GM23338 (cell line): ENCODE measurements around the gene LDAF1. TPM values are rescaled to one million over a fixed set of nuclear protein-coding genes. Genes with fewer than 3 reads are reported as not detected.

ENCODE experiments used
- ATAC-seq: fragments of 200-7000 bp; cut with Tn5 transposase; 3 replicates; pipeline ENCODE4 v1.9.1; 2020
- DNase-seq: peaks from one replicate; pipeline ENCODE4 v3.0.0-alpha.2; 2015; ENCODE audit warnings: low spot score
- H2AFZ ChIP-seq: fragments of 200-600 bp; sonication (generic); 2 replicates; pipeline ENCODE4 v1.8.0; 2016; ENCODE audit warnings: antibody characterized with exemption, mild to moderate bottlenecking, moderate library complexity
- H3F3A ChIP-seq: fragments of 200-600 bp; sonication (generic); replicated peaks from 2 replicates; pipeline ENCODE4 v1.8.0; 2017; ENCODE audit warnings: antibody characterized with exemption, mixed run types, low read depth
- H3K27ac ChIP-seq: fragments of 200-600 bp; sonication (generic); 2 replicates; pipeline ENCODE4 v1.6.1; 2016; ENCODE audit warnings: low read depth
- H3K27me3 ChIP-seq: fragments of 200-600 bp; sonication (generic); 2 replicates; pipeline ENCODE4 v1.8.0; 2016; ENCODE audit warnings: mild to moderate bottlenecking, mixed run types, moderate library complexity; ENCODE audit not compliant: insufficient read depth
- H3K36me3 ChIP-seq: fragments of 200-600 bp; sonication (generic); 2 replicates; pipeline ENCODE4 v1.8.0; 2016; ENCODE audit warnings: mild to moderate bottlenecking; ENCODE audit not compliant: insufficient read depth
- H3K4me1 ChIP-seq: fragments of 200-600 bp; sonication (generic); 2 replicates; pipeline ENCODE4 v1.8.0; 2016; ENCODE audit warnings: mild to moderate bottlenecking, moderate library complexity; ENCODE audit not compliant: insufficient read depth
- H3K4me2 ChIP-seq: fragments of 200-600 bp; sonication (generic); 2 replicates; pipeline ENCODE4 v1.7.1; 2017; ENCODE audit warnings: mixed run types
- H3K4me3 ChIP-seq: fragments of 200-600 bp; sonication (generic); 2 replicates; pipeline ENCODE4 v1.6.1; 2016; ENCODE audit warnings: mixed run types
- H3K79me2 ChIP-seq: fragments of 200-600 bp; sonication (generic); replicated peaks from 2 replicates; pipeline ENCODE4 v1.8.0; 2017; ENCODE audit warnings: mild to moderate bottlenecking; ENCODE audit not compliant: insufficient read depth
- H3K9me2 ChIP-seq: fragments of 200-600 bp; sonication (generic); 2 replicates; pipeline ENCODE4 v1.8.0; 2017; ENCODE audit not compliant: insufficient read depth
- H4K20me1 ChIP-seq: fragments of 200-600 bp; sonication (generic); replicated peaks from 2 replicates; pipeline ENCODE4 v1.8.0; 2017; ENCODE audit warnings: mild to moderate bottlenecking; ENCODE audit not compliant: insufficient read depth
- H3K27ac Mint-ChIP-seq: 2 replicates; pipeline ENCODE4 v1.8.0; 2020; ENCODE audit warnings: inconsistent platforms, mild to moderate bottlenecking, moderate library complexity, mixed read lengths
- H3K27me3 Mint-ChIP-seq: 3 replicates; pipeline ENCODE4 v1.8.0; 2022; ENCODE audit warnings: low read depth, mild to moderate bottlenecking, moderate library complexity, mixed read lengths, inconsistent platforms; ENCODE audit not compliant: insufficient read depth, poor library complexity
- H3K36me3 Mint-ChIP-seq: 3 replicates; pipeline ENCODE4 v1.8.0; 2021; ENCODE audit warnings: low read depth, mild to moderate bottlenecking, inconsistent platforms, moderate library complexity, mixed read lengths
- H3K4me1 Mint-ChIP-seq: 3 replicates; pipeline ENCODE4 v1.8.0; 2020; ENCODE audit warnings: mild to moderate bottlenecking, inconsistent platforms, mixed read lengths
- H3K4me3 Mint-ChIP-seq: 3 replicates; pipeline ENCODE4 v1.8.0; 2021; ENCODE audit warnings: moderate library complexity, mild to moderate bottlenecking, inconsistent platforms, mixed read lengths
- H3K9me3 Mint-ChIP-seq: 3 replicates; pipeline ENCODE4 v1.8.0; 2020; ENCODE audit warnings: moderate library complexity, mild to moderate bottlenecking, inconsistent platforms, mixed read lengths
- CREB1 ChIP-seq: fragments of 250-450 bp; sonication (Bioruptor Pico); IDR thresholded peaks from 2 replicates; pipeline ENCODE4 v1.5.0; 2020; ENCODE audit warnings: low read depth, mild to moderate bottlenecking, moderate library complexity
- EZH2phosphoT487 ChIP-seq: fragments of 200-600 bp; sonication (generic); IDR thresholded peaks from one replicate; pipeline ENCODE4 v1.8.1; 2018; ENCODE audit warnings: antibody characterized with exemption; ENCODE audit not compliant: unreplicated experiment
- JUNB ChIP-seq: IDR thresholded peaks from one replicate; pipeline ENCODE4 v1.6.1; 2016; ENCODE audit warnings: antibody characterized with exemption; ENCODE audit not compliant: unreplicated experiment
- STAT1 ChIP-seq: IDR thresholded peaks from one replicate; pipeline ENCODE4 v1.6.1; 2016; ENCODE audit warnings: antibody characterized with exemption; ENCODE audit not compliant: unreplicated experiment
- ZNF114 ChIP-seq: fragments of 250-450 bp; sonication (Bioruptor Pico); IDR thresholded peaks from 2 replicates; pipeline ENCODE4 v1.5.0; 2020; ENCODE audit warnings: mild to moderate bottlenecking, moderate library complexity
- polyA plus RNA-seq: library from polyadenylated mRNA; unstranded; fragments of >200 nt; fragmentation: Nextera tagmentation; extraction: Ambion mirVana; gene quantifications from 2 replicates; pipeline ENCODE4 v1.2.1, GENCODE V29; 2016
- total RNA-seq: library from RNA; depleted of rRNA; stranded (reverse); fragments of >200 nt; shearing (Covaris generic); gene quantifications from 2 replicates; pipeline ENCODE4 v1.2.3, GENCODE V29; 2014
- TF ChIP-seq, protein P1 (sequence below), 2 experiments: fragments of 200-600 bp in 1 of 2; sonication (generic) in 1 of 2; conservative IDR thresholded peaks; 2 replicates each; pipeline versions ENCODE4 v1.5.1 to v1.6.1; 2016 to 2017; ENCODE audit warnings: antibody characterized with exemption in 2 of 2, low read depth in 2 of 2, mild to moderate bottlenecking in 2 of 2, moderate library complexity in 1 of 2
- TF ChIP-seq, protein P2 (sequence below): fragments of 250-450 bp; sonication (Bioruptor Pico); IDR thresholded peaks from 2 replicates; pipeline ENCODE4 v1.5.0; 2020; ENCODE audit warnings: mild to moderate bottlenecking, moderate library complexity

LDAF1 gene
- total and polyA plus RNA-seq, 2 experiments from 2014 or later = 20.5 to 33.8 TPM

DNA sequence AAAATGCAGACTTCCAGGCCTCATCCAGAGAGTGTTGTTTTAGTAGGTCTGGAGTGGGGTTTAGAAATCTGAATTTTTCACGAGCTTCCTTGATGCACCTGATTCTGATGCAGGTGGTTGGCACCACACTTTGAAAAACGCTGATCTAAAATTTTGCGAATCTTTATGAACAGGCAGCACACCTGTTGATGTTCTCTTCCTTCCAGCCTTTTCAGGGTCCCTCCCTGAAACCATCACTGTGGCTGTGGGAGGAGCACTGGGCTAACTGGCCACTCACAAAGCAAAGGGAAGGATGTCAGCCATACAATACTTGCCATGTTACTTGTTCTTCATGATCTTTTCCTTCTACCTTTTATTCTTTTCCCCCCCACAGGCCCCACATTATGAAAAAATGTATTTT lies 14.2 kb downstream of the LDAF1 start:
- DNase-seq (no peak), ATAC-seq (no peak)
- no peaks in the 10 kb centered on the region for H3K9me3 Mint-ChIP-seq
- H3K27ac Mint-ChIP-seq = no peak overlapping the region
- peaks cover 3% of the 10 kb centered on the region; the same call in 1 of the 2 replicates for H3K79me2 ChIP-seq
- no peak overlapping the region for H3K4me3 Mint-ChIP-seq
- no peaks in the 10 kb centered on the region for H3K27me3 Mint-ChIP-seq
- H3K4me1 Mint-ChIP-seq = no peaks in the 10 kb centered on the region
- H3K27me3 ChIP-seq = no peaks in the 10 kb centered on the region
- H3K9me2 ChIP-seq = no peaks in the 10 kb centered on the region
- H3K27ac ChIP-seq = no peak overlapping the region
- no peaks in the 10 kb centered on the region for H3K4me1 ChIP-seq
- H3K4me2 ChIP-seq = no peak overlapping the region
- H3K36me3 ChIP-seq = peaks cover 34% of the 10 kb centered on the region
- H3F3A ChIP-seq = no peaks in the 10 kb centered on the region
- no peak for TF ChIP-seq ZNF114
- TF ChIP-seq EZH2phosphoT487 = no peak
- TF ChIP-seq CREB1 = no peak
- TF ChIP-seq STAT1 = no peak
- no peak for TF ChIP-seq JUNB
- H3K4me3 ChIP-seq = no peak overlapping the region
- peaks cover 5% of the 10 kb centered on the region; the same call in 1 of the 2 replicates for H4K20me1 ChIP-seq
- H2AFZ ChIP-seq = no peak overlapping the region
- peaks cover 76% of the 10 kb centered on the region for H3K36me3 Mint-ChIP-seq

DNA sequence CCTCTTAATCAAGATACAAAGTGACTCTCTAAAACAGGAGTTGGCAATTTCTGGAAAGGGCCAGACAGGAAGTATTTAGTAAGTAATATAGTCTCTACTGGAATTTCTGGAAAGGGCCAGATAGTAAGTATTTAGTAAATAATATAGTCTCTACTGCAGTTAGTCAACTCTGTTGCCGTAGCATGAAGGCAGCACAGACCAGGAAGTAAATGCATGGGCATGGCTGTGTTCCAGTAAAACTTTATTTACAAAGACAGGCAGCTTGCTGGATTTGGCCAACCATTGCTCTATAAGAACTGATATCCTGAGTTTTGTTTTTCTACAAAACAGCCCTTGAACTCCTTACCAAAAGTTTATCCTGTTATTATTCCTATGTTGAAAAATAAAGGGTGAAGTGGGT lies 16.9 kb downstream of the LDAF1 start:
- Histone ChIP-seq H3F3A (no peaks in the 10 kb centered on the region), H3K79me2 (no peaks in the 10 kb centered on the region), H3K4me2 (no peak overlapping the region), H4K20me1 (peaks cover 3% of the 10 kb centered on the region; the same call in 1 of the 2 replicates), H3K27me3 (no peaks in the 10 kb centered on the region), H3K27ac (no peak overlapping the region), H2AFZ (no peak overlapping the region), H3K36me3 (peaks cover 53% of the 10 kb centered on the region), H3K4me1 (no peaks in the 10 kb centered on the region), H3K4me3 (no peak overlapping the region), H3K9me2 (no peaks in the 10 kb centered on the region)
- TF ChIP-seq, protein P1, sequence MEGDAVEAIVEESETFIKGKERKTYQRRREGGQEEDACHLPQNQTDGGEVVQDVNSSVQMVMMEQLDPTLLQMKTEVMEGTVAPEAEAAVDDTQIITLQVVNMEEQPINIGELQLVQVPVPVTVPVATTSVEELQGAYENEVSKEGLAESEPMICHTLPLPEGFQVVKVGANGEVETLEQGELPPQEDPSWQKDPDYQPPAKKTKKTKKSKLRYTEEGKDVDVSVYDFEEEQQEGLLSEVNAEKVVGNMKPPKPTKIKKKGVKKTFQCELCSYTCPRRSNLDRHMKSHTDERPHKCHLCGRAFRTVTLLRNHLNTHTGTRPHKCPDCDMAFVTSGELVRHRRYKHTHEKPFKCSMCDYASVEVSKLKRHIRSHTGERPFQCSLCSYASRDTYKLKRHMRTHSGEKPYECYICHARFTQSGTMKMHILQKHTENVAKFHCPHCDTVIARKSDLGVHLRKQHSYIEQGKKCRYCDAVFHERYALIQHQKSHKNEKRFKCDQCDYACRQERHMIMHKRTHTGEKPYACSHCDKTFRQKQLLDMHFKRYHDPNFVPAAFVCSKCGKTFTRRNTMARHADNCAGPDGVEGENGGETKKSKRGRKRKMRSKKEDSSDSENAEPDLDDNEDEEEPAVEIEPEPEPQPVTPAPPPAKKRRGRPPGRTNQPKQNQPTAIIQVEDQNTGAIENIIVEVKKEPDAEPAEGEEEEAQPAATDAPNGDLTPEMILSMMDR (conservative IDR thresholded peaks at IDR 0.05; ENCODE audit: low read depth in 2 of 2) = no peak
- TF ChIP-seq, protein P2, sequence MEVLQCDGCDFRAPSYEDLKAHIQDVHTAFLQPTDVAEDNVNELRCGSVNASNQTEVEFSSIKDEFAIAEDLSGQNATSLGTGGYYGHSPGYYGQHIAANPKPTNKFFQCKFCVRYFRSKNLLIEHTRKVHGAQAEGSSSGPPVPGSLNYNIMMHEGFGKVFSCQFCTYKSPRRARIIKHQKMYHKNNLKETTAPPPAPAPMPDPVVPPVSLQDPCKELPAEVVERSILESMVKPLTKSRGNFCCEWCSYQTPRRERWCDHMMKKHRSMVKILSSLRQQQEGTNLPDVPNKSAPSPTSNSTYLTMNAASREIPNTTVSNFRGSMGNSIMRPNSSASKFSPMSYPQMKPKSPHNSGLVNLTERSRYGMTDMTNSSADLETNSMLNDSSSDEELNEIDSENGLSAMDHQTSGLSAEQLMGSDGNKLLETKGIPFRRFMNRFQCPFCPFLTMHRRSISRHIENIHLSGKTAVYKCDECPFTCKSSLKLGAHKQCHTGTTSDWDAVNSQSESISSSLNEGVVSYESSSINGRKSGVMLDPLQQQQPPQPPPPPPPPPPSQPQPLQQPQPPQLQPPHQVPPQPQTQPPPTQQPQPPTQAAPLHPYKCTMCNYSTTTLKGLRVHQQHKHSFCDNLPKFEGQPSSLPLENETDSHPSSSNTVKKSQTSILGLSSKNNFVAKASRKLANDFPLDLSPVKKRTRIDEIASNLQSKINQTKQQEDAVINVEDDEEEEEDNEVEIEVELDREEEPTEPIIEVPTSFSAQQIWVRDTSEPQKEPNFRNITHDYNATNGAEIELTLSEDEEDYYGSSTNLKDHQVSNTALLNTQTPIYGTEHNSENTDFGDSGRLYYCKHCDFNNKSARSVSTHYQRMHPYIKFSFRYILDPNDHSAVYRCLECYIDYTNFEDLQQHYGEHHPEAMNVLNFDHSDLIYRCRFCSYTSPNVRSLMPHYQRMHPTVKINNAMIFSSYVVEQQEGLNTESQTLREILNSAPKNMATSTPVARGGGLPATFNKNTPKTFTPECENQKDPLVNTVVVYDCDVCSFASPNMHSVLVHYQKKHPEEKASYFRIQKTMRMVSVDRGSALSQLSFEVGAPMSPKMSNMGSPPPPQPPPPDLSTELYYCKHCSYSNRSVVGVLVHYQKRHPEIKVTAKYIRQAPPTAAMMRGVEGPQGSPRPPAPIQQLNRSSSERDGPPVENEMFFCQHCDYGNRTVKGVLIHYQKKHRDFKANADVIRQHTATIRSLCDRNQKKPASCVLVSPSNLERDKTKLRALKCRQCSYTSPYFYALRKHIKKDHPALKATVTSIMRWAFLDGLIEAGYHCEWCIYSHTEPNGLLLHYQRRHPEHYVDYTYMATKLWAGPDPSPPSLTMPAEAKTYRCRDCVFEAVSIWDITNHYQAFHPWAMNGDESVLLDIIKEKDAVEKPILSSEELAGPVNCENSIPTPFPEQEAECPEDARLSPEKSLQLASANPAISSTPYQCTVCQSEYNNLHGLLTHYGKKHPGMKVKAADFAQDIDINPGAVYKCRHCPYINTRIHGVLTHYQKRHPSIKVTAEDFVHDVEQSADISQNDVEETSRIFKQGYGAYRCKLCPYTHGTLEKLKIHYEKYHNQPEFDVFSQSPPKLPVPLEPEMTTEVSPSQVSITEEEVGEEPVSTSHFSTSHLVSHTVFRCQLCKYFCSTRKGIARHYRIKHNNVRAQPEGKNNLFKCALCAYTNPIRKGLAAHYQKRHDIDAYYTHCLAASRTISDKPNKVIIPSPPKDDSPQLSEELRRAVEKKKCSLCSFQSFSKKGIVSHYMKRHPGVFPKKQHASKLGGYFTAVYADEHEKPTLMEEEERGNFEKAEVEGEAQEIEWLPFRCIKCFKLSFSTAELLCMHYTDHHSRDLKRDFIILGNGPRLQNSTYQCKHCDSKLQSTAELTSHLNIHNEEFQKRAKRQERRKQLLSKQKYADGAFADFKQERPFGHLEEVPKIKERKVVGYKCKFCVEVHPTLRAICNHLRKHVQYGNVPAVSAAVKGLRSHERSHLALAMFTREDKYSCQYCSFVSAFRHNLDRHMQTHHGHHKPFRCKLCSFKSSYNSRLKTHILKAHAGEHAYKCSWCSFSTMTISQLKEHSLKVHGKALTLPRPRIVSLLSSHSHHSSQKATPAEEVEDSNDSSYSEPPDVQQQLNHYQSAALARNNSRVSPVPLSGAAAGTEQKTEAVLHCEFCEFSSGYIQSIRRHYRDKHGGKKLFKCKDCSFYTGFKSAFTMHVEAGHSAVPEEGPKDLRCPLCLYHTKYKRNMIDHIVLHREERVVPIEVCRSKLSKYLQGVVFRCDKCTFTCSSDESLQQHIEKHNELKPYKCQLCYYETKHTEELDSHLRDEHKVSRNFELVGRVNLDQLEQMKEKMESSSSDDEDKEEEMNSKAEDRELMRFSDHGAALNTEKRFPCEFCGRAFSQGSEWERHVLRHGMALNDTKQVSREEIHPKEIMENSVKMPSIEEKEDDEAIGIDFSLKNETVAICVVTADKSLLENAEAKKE (CRISPR knock-in tag) = no peak
- no peaks in the 10 kb centered on the region for H3K27me3 Mint-ChIP-seq
- DNase-seq = no peak
- H3K36me3 Mint-ChIP-seq = peaks cover 91% of the 10 kb centered on the region
- H3K4me1 Mint-ChIP-seq = no peaks in the 10 kb centered on the region
- H3K9me3 Mint-ChIP-seq = peaks cover 6% of the 10 kb centered on the region
- no peak overlapping the region for H3K4me3 Mint-ChIP-seq
- H3K27ac Mint-ChIP-seq = no peak overlapping the region
- ATAC-seq = no peak
